ENCODE results near the gene CD300LF. TPM values are rescaled to one million over a fixed set of nuclear protein-coding genes. Genes with fewer than 3 reads are reported as not detected.

Gene CD300LF
- total and polyA plus RNA-seq, 12 donors, result 0.33 to 6.3 (median 1.3) TPM; not detected in 1

DNA sequence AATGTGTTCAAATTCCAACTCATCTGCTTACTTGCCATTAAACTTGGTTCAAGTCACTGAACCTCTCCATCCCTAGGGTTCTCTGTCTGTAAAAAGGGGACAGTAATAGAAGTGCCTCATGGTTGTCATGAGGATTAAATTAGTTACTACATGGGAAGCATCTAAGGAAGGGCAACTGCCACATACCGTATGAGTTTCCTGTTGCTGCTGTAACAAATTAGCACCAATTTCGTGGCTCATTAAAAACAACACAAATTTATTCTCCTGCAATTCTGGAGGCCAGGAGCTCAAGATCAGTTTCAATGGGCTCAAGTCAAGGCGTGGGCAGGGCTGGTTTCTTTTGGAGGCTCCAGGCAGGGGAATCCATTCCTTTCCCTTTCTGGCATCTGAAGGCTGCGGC, 18.6 kb downstream of the CD300LF start:
- Histone ChIP-seq H3K4me3 (no peak overlapping the region), H3K27me3 (peaks cover 4% of the 10 kb centered on the region), H3K9me3 (replicated peaks in 1 of 3) (no peaks in the 10 kb centered on the region), H3K27ac (no peak overlapping the region), H3K36me3 (replicated peaks in 1 of 2) (no peaks in the 10 kb centered on the region), H3K4me1 (replicated peaks in 1 of 2) (no peaks in the 10 kb centered on the region)
- TF ChIP-seq, protein P1, sequence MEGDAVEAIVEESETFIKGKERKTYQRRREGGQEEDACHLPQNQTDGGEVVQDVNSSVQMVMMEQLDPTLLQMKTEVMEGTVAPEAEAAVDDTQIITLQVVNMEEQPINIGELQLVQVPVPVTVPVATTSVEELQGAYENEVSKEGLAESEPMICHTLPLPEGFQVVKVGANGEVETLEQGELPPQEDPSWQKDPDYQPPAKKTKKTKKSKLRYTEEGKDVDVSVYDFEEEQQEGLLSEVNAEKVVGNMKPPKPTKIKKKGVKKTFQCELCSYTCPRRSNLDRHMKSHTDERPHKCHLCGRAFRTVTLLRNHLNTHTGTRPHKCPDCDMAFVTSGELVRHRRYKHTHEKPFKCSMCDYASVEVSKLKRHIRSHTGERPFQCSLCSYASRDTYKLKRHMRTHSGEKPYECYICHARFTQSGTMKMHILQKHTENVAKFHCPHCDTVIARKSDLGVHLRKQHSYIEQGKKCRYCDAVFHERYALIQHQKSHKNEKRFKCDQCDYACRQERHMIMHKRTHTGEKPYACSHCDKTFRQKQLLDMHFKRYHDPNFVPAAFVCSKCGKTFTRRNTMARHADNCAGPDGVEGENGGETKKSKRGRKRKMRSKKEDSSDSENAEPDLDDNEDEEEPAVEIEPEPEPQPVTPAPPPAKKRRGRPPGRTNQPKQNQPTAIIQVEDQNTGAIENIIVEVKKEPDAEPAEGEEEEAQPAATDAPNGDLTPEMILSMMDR (IDR thresholded peaks at IDR 0.05), result no peak
- TF ChIP-seq POLR2A (IDR thresholded peaks at IDR 0.05), result no peak
- WGBS, 4 donors, result 81 to 86% (median 83%) methylated on average over 4 of the region's 4 CpGs
- intact Hi-C loops (cut with DNase I), result no loop called here
- no peak for DNase-seq

DNA sequence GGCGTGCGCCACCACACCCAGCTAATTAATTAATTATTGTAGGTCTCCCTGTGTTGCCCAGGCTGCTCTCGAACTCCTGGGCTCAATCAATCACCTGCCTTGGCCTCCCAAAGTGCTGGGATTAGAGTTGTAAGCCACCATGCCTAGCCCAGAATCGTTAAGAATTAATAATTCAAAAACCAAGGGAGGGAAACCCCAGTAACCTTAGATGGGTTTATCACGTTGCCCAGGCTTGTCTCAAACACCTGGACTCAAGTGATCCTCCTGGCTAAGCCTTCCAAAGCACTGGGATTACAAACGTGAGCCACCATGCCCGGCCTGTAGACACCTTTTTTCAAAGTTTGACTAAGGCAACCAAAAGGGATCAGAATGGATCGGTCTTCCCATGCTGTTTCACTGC, 21.6 kb downstream of the CD300LF start:
- Histone ChIP-seq H3K4me1 (replicated peaks in 1 of 2) (no peaks in the 10 kb centered on the region), H3K9me3 (replicated peaks in 1 of 3) (no peaks in the 10 kb centered on the region), H3K27ac (peak overlapping the region in 1 of 5 donors; percentile 23), H3K36me3 (replicated peaks in 1 of 2) (no peaks in the 10 kb centered on the region), H3K27me3 (peaks cover 4% of the 10 kb centered on the region), H3K4me3 (no peak overlapping the region)
- WGBS, 4 donors, result 70 to 76% (median 75%) methylated on average over 8 of the region's 8 CpGs
- TF ChIP-seq, protein P1 (IDR thresholded peaks at IDR 0.05), result no peak
- TF ChIP-seq POLR2A (IDR thresholded peaks at IDR 0.05), result no peak
- intact Hi-C loops (cut with DNase I), result no loop called here
- DNase-seq, result no peak

DNA sequence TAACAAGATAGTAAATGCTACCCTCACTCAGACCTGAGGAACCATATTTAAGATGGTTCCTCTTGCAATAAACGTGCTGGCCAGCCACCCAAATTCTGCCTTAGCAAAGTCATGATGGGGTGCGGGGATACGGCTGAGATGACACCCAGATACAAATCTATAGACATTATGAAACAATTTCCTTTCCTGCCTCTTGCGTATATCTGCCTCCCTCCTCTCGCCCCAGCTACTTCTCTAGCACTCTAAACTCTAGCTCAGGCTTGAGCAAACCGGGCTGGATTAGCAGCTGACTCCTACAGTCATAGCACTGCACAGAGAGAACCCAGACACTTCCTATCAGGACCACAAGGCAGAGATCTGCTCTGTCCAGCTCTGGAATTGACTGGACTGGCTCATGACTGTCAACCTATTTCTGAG, 22.3 kb downstream of the CD300LF start:
- WGBS, 4 donors, result 62 to 80% (median 73%) methylated on average over 6 of the region's 6 CpGs
- Histone ChIP-seq H3K27me3 (peaks cover 4% of the 10 kb centered on the region), H3K27ac (peak overlapping the region in 1 of 5 donors; percentile 23), H3K9me3 (replicated peaks in 1 of 3) (no peaks in the 10 kb centered on the region), H3K4me3 (no peak overlapping the region), H3K36me3 (replicated peaks in 1 of 2) (no peaks in the 10 kb centered on the region), H3K4me1 (replicated peaks in 1 of 2) (no peaks in the 10 kb centered on the region)
- TF ChIP-seq POLR2A (IDR thresholded peaks at IDR 0.05), result no peak
- TF ChIP-seq, protein P1 (IDR thresholded peaks at IDR 0.05), result no peak
- intact Hi-C loops (cut with DNase I), result no loop called here
- peak in 6 of 7 donors; percentile 27 to 67 (median 46) for DNase-seq

DNA sequence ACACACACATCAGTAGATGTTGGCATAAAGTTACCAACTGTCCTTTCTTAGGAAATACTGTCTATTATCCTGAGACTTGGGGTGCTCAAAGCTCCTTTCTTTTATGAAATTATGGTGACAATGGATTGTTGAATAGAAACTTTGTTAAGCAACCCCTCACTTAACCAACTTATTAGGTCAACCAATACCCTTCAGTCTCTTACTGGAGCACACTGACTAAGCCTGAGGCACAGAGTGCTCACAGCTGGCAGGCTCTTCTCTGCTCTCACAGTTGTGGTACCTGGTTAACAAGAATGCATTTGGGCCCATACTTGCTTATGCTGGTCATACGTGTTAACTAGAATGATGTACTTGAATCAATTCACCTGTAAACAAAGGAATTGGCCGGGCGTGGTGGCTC, 24.8 kb downstream of the CD300LF start:
- H3K4me3 ChIP-seq, result no peak overlapping the region
- no peaks in the 10 kb centered on the region for H3K36me3 ChIP-seq (replicated peaks in 1 of 2)
- H3K27me3 ChIP-seq, result no peaks in the 10 kb centered on the region
- no peak for TF ChIP-seq POLR2A (IDR thresholded peaks at IDR 0.05)
- TF ChIP-seq, protein P1 (IDR thresholded peaks at IDR 0.05), result no peak
- H3K27ac ChIP-seq, result no peak overlapping the region
- H3K4me1 ChIP-seq (replicated peaks in 1 of 2), result no peaks in the 10 kb centered on the region
- 84 to 96% (median 93%) methylated on average over 3 of the region's 3 CpGs for WGBS, 4 donors
- no peaks in the 10 kb centered on the region for H3K9me3 ChIP-seq (replicated peaks in 1 of 3)
- intact Hi-C loops (cut with DNase I), result no loop called here
- no peak for DNase-seq
